ENCODE data around the gene USP37. TPM values are rescaled to one million over a fixed set of nuclear protein-coding genes. Genes with fewer than 3 reads are reported as not detected.
A peak's percentile ranks its signal among the peaks of the same experiment; 100 is the strongest.

USP37 gene
- total and polyA plus RNA-seq, 2 of the 13 experiments (the other 11 are each of a cell fraction or from before 2014, with no cell fraction given): 6.5 to 30.6 TPM

DNA sequence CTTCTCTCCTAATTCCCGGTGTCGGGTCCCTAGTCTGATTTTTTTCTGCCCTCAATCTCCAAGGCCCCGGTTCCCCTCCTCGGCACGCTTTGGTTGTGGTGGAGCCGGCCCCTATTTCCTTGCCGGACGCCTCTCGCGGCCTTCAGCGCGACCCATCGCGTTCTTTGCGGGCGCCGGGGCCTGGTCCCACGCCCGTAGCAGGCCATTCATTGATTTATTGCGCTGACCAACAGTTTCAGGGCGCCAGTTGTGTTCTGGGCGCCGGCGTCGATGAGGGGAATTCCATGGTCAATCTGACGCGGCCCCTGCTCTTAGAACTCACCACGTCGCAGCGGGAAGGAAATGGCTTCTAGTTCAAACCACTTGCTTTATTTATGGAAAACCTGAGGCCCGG lies 884 bp upstream of the USP37 start (continued):
- TF ChIP-seq SNRNP70 (IDR thresholded peaks at IDR 0.05; ENCODE audit: low read depth, low read length): no peak
- TF ChIP-seq ZFP36L1 (CRISPR knock-in tag; IDR thresholded peaks at IDR 0.05): no peak
- TF ChIP-seq, protein P1, sequence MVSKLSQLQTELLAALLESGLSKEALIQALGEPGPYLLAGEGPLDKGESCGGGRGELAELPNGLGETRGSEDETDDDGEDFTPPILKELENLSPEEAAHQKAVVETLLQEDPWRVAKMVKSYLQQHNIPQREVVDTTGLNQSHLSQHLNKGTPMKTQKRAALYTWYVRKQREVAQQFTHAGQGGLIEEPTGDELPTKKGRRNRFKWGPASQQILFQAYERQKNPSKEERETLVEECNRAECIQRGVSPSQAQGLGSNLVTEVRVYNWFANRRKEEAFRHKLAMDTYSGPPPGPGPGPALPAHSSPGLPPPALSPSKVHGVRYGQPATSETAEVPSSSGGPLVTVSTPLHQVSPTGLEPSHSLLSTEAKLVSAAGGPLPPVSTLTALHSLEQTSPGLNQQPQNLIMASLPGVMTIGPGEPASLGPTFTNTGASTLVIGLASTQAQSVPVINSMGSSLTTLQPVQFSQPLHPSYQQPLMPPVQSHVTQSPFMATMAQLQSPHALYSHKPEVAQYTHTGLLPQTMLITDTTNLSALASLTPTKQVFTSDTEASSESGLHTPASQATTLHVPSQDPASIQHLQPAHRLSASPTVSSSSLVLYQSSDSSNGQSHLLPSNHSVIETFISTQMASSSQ (IDR thresholded peaks at IDR 0.05; ENCODE audit: low read depth): no peak
- TF ChIP-seq, protein P1 (CRISPR knock-in tag; IDR thresholded peaks at IDR 0.05; ENCODE audit: borderline replicate concordance): no peak
- TF ChIP-seq ZMYM4 (CRISPR knock-in tag; IDR thresholded peaks at IDR 0.05): no peak
- no peak for TF ChIP-seq ZNF710 (CRISPR knock-in tag; IDR thresholded peaks at IDR 0.05; ENCODE audit: borderline replicate concordance)
- no peak for TF ChIP-seq TCF12 (IDR thresholded peaks at IDR 0.05)
- TF ChIP-seq TCF12 (CRISPR knock-in tag; IDR thresholded peaks at IDR 0.05): peak; percentile 25; the same call in 1 of the 2 replicates
- TF ChIP-seq, protein P2, sequence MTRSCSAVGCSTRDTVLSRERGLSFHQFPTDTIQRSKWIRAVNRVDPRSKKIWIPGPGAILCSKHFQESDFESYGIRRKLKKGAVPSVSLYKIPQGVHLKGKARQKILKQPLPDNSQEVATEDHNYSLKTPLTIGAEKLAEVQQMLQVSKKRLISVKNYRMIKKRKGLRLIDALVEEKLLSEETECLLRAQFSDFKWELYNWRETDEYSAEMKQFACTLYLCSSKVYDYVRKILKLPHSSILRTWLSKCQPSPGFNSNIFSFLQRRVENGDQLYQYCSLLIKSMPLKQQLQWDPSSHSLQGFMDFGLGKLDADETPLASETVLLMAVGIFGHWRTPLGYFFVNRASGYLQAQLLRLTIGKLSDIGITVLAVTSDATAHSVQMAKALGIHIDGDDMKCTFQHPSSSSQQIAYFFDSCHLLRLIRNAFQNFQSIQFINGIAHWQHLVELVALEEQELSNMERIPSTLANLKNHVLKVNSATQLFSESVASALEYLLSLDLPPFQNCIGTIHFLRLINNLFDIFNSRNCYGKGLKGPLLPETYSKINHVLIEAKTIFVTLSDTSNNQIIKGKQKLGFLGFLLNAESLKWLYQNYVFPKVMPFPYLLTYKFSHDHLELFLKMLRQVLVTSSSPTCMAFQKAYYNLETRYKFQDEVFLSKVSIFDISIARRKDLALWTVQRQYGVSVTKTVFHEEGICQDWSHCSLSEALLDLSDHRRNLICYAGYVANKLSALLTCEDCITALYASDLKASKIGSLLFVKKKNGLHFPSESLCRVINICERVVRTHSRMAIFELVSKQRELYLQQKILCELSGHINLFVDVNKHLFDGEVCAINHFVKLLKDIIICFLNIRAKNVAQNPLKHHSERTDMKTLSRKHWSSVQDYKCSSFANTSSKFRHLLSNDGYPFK (CRISPR knock-in tag; IDR thresholded peaks at IDR 0.05; ENCODE audit: borderline replicate concordance): no peak
- 0 out of 2 replicates have a peak, but pooled peaks have one; percentile 7 for TF ChIP-seq ZNF605 (CRISPR knock-in tag; IDR thresholded peaks at IDR 0.05)
- TF ChIP-seq AGO1 (IDR thresholded peaks at IDR 0.05; ENCODE audit: low read depth, low read length, poor library complexity, severe bottlenecking): no peak
- TF ChIP-seq ZFX (CRISPR knock-in tag; IDR thresholded peaks at IDR 0.05; ENCODE audit: low read depth): peak; percentile 71
- TF ChIP-seq ZNF44 (CRISPR knock-in tag; IDR thresholded peaks at IDR 0.05): 0 out of 2 replicates have a peak, but pooled peaks have one; percentile 19
- no peak for TF ChIP-seq THRA (CRISPR knock-in tag; IDR thresholded peaks at IDR 0.05; ENCODE audit: borderline replicate concordance)
- no peak; the same call in 1 of the 2 replicates for TF ChIP-seq ZNF766 (CRISPR knock-in tag; IDR thresholded peaks at IDR 0.05; ENCODE audit: borderline replicate concordance)
- no peak for TF ChIP-seq SMARCC2 (IDR thresholded peaks at IDR 0.05)
- TF ChIP-seq SAP130 (CRISPR knock-in tag; IDR thresholded peaks at IDR 0.05; ENCODE audit: low read depth): peak; percentile 18
- TF ChIP-seq KLF9 (CRISPR knock-in tag; IDR thresholded peaks at IDR 0.05; ENCODE audit: low read depth): no peak
- TF ChIP-seq ZNF660 (CRISPR knock-in tag; IDR thresholded peaks at IDR 0.05; ENCODE audit: borderline replicate concordance, low read depth): no peak
- TF ChIP-seq ZNF350 (CRISPR knock-in tag; IDR thresholded peaks at IDR 0.05; ENCODE audit: borderline replicate concordance, low read depth): no peak
- peak; percentile 4; the same call in 1 of the 2 replicates for TF ChIP-seq RARA (CRISPR knock-in tag; IDR thresholded peaks at IDR 0.05)

All from HepG2 (cell line).